Lung microvascular endothelial cell (primary cell): Measurements from ENCODE around the gene TEKT2. TPM values are rescaled to one million over a fixed set of nuclear protein-coding genes. Genes with fewer than 3 reads are reported as not detected.

Experiments
- DNase-seq, 2 donors: peaks; one replicate each; pipeline versions ENCODE4 v3.0.0 to v3.0.0-alpha.2; 2010; ENCODE audit warnings: low read depth in 2 of 2
- total RNA-seq: library from RNA; depleted of rRNA; stranded (reverse); fragments of >200 nt; gene quantifications from 2 replicates; pipeline ENCODE4 v1.2.1, GENCODE V29; 2014

The TEKT2 gene
- total RNA-seq, 1 donor from 2014 or later = 0.20 TPM

GRCh38 chr1:36087233-36088123 is 3.6 kb downstream of the TEKT2 start:
- DNase-seq = no peak

- no peak for DNase-seq
These were observed 4.3 kb downstream of the TEKT2 start for GRCh38 chr1:36088265-36088576.

GRCh38 chr1:36088577-36089392 is 4.9 kb downstream of the TEKT2 start, which contains the start of gene ADPRS:
Gene ADPRS, plus strand, starts transcription at chr1:36088892. Its CDS starts 13 bp downstream, at chr1:36088905.
- DNase-seq = peak; percentile 94 to 95

- peak; percentile 63 to 78 for DNase-seq
These were observed 5.7 kb downstream of the TEKT2 start for GRCh38 chr1:36089393-36090121.

- DNase-seq = no peak
These were observed 7.2 kb downstream of the TEKT2 start for GRCh38 chr1:36091141-36091540.

- no peak for DNase-seq
These were observed 7.8 kb downstream of the TEKT2 start for GRCh38 chr1:36091698-36092097.

- no peak for DNase-seq
These were observed 8.4 kb downstream of the TEKT2 start for GRCh38 chr1:36092166-36092797.

- DNase-seq = no peak
These were observed 8.9 kb downstream of the TEKT2 start for GRCh38 chr1:36092798-36093185.

- no peak for DNase-seq
These were observed 9.3 kb downstream of the TEKT2 start for GRCh38 chr1:36093226-36093625.

- DNase-seq = no peak
These were observed 10.0 kb downstream of the TEKT2 start for GRCh38 chr1:36093929-36094328.

GRCh38 chr1:36094621-36095061 is 10.7 kb downstream of the TEKT2 start:
- no peak for DNase-seq

- DNase-seq = peak in 1 of 2 donors; percentile 53
These were observed 12.0 kb downstream of the TEKT2 start for GRCh38 chr1:36095760-36096405.

- peak in 1 of 2 donors; percentile 23 for DNase-seq
These were observed 12.9 kb downstream of the TEKT2 start for GRCh38 chr1:36096500-36097432.

- DNase-seq = no peak
These were observed 14.0 kb downstream of the TEKT2 start for GRCh38 chr1:36097693-36098585.

GRCh38 chr1:36098650-36099365 is 14.9 kb downstream of the TEKT2 start:
- DNase-seq = no peak

GRCh38 chr1:36099681-36100341 is 15.9 kb downstream of the TEKT2 start:
- DNase-seq = peak; percentile 76 to 82

GRCh38 chr1:36100376-36100775 is 16.5 kb downstream of the TEKT2 start:
- no peak for DNase-seq
